Measurements from ENCODE around the gene ARG2.

The ARG2 gene

DNA sequence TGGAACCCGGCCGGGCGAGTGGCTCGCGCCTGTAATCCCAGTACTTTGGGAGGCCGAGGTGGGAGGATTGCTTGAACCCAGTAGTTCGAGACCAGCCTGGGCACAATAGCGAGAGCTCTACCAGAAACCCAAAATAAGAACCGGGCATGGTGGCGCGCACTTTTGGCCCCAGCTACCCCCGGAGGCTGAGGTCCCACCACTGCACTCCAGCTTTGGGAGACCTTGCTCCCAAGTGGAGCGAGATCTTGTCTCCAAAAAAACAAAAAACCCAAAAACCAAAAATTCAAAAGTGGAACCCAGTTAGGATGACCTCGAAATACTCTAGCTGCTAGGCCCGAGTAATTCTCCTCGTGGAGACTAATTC is 55.5 kb downstream of the ARG2 start:
- Histone ChIP-seq H4K20me1 (ENCODE audit: insufficient read depth, low read length) (no peaks in the 10 kb centered on the region), H3K9ac (ENCODE audit: low read length) (peak overlapping the region; percentile 94; the same call in 1 of the 2 replicates), H3K4me3 (ENCODE audit: low read length) (peak overlapping the region; percentile 74), H2AFZ (ENCODE audit: low read length) (peak overlapping the region; percentile 70), H3F3A (ENCODE audit: insufficient read depth, low read length) (no peaks in the 10 kb centered on the region), H3K27me3 (replicated peaks; ENCODE audit: insufficient read depth, low read length) (no peaks in the 10 kb centered on the region), H3K9me3 (replicated peaks; ENCODE audit: insufficient read depth, low read length) (no peaks in the 10 kb centered on the region), H3K79me2 (ENCODE audit: low read length) (peaks cover 16% of the 10 kb centered on the region), H3K4me1 (ENCODE audit: low read length) (0 out of 2 replicates have a peak, but pooled peaks cover 5% of the 10 kb centered on the region), H3K27ac (ENCODE audit: low read length) (no peak overlapping the region), H3K4me2 (ENCODE audit: low read depth, low read length) (peak overlapping the region; percentile 87; the same call in 1 of the 2 replicates), H3K36me3 (replicated peaks; ENCODE audit: insufficient read depth, low read length) (no peaks in the 10 kb centered on the region), H3K9me2 (replicated peaks; ENCODE audit: insufficient read depth, low read length) (no peaks in the 10 kb centered on the region)
- TF ChIP-seq EZH2 (optimal IDR thresholded peaks at IDR 0.05; ENCODE audit: low read depth, low read length) (no peak), CTCF (IDR thresholded peaks at IDR 0.05; ENCODE audit: low read length) (no peak), EZH2phosphoT487 (IDR thresholded peaks at IDR 0.05; ENCODE audit: low read length) (no peak)
- DNase-seq = no peak

DNA sequence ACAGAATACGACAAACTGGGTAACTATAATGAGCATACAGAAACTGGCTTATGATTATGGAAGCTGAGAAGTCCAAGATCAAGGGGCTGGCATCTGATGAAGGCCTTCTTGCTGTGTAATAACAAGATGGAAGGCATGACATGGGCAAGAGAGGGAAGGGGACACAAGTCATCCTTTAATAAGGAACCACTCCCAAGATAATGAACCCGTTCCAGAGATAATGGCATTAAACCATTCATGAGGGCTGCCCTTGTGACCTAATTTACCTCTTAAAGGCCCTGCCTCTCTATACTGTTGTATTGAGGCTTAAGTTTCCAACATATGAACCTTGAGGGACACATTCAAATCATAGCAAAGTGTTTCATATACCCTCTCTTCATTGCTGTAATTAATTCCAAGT is 59.3 kb downstream of the ARG2 start:
- H3K27ac ChIP-seq (ENCODE audit: low read length) = no peak overlapping the region
- no peak overlapping the region for H2AFZ ChIP-seq (ENCODE audit: low read length)
- H3K9ac ChIP-seq (ENCODE audit: low read length) = no peak overlapping the region
- no peak for DNase-seq
- no peak for TF ChIP-seq EZH2 (optimal IDR thresholded peaks at IDR 0.05; ENCODE audit: low read depth, low read length)
- TF ChIP-seq EZH2phosphoT487 (IDR thresholded peaks at IDR 0.05; ENCODE audit: low read length) = no peak
- no peak for TF ChIP-seq CTCF (IDR thresholded peaks at IDR 0.05; ENCODE audit: low read length)
- H3K79me2 ChIP-seq (ENCODE audit: low read length) = peaks cover 2% of the 10 kb centered on the region
- H4K20me1 ChIP-seq (ENCODE audit: insufficient read depth, low read length) = no peaks in the 10 kb centered on the region
- no peaks in the 10 kb centered on the region for H3K9me3 ChIP-seq (replicated peaks; ENCODE audit: insufficient read depth, low read length)
- no peaks in the 10 kb centered on the region for H3K4me1 ChIP-seq (ENCODE audit: low read length)
- no peak overlapping the region for H3K4me3 ChIP-seq (ENCODE audit: low read length)
- no peaks in the 10 kb centered on the region for H3K9me2 ChIP-seq (replicated peaks; ENCODE audit: insufficient read depth, low read length)
- H3K4me2 ChIP-seq (ENCODE audit: low read depth, low read length) = no peak overlapping the region
- no peaks in the 10 kb centered on the region for H3K36me3 ChIP-seq (replicated peaks; ENCODE audit: insufficient read depth, low read length)
- no peaks in the 10 kb centered on the region for H3K27me3 ChIP-seq (replicated peaks; ENCODE audit: insufficient read depth, low read length)
- H3F3A ChIP-seq (ENCODE audit: insufficient read depth, low read length) = no peaks in the 10 kb centered on the region

GRCh38 chr14:67680121-67680602 is 60.4 kb downstream of the ARG2 start:
- Histone ChIP-seq H4K20me1 (ENCODE audit: insufficient read depth, low read length) (no peaks in the 10 kb centered on the region), H3K4me1 (ENCODE audit: low read length) (no peaks in the 10 kb centered on the region), H3K27ac (ENCODE audit: low read length) (no peak overlapping the region), H3K9me2 (replicated peaks; ENCODE audit: insufficient read depth, low read length) (no peaks in the 10 kb centered on the region), H3F3A (ENCODE audit: insufficient read depth, low read length) (no peaks in the 10 kb centered on the region), H3K4me3 (ENCODE audit: low read length) (no peak overlapping the region), H3K79me2 (ENCODE audit: low read length) (no peaks in the 10 kb centered on the region), H2AFZ (ENCODE audit: low read length) (no peak overlapping the region), H3K4me2 (ENCODE audit: low read depth, low read length) (no peak overlapping the region), H3K36me3 (replicated peaks; ENCODE audit: insufficient read depth, low read length) (no peaks in the 10 kb centered on the region), H3K27me3 (replicated peaks; ENCODE audit: insufficient read depth, low read length) (no peaks in the 10 kb centered on the region), H3K9me3 (replicated peaks; ENCODE audit: insufficient read depth, low read length) (no peaks in the 10 kb centered on the region), H3K9ac (ENCODE audit: low read length) (no peak overlapping the region)
- TF ChIP-seq CTCF (IDR thresholded peaks at IDR 0.05; ENCODE audit: low read length) = no peak
- TF ChIP-seq EZH2 (optimal IDR thresholded peaks at IDR 0.05; ENCODE audit: low read depth, low read length) = no peak
- TF ChIP-seq EZH2phosphoT487 (IDR thresholded peaks at IDR 0.05; ENCODE audit: low read length) = no peak
- DNase-seq = no peak
